Kidney (tissue), 14 donors: ENCODE measurements around the gene RBM6. TPM values are rescaled to one million over a fixed set of nuclear protein-coding genes. Genes with fewer than 3 reads are reported as not detected.
"Not testable (repeated sequence)": the region's sequence is repeated elsewhere in the genome, so short reads cannot be mapped to it uniquely, and the experiment has no call there.

ENCODE experiments used
- DNase-seq, 5 donors: peaks; one replicate each; pipeline ENCODE4 v3.0.0-alpha.2; 2013 to 2020
- FAIRE-seq: peaks from 2 replicates; lab custom pipeline; 2012; peaks lifted over from hg19 to GRCh38; lab: Jason Lieb, UNC
- H3K27ac ChIP-seq, 2 donors: one replicate each; pipeline ENCODE4 v1.7.0; 2013; ENCODE audit warnings: low read depth in 2 of 2, low read length in 2 of 2, inconsistent platforms in 1 of 2
- H3K27me3 ChIP-seq: one replicate; pipeline ENCODE4 v1.7.1; 2013; ENCODE audit warnings: low read length, inconsistent platforms; ENCODE audit not compliant: control insufficient read depth, insufficient read depth
- H3K36me3 ChIP-seq, 3 donors: one replicate each; pipeline versions ENCODE4 v1.7.0 to v1.7.1; 2013; ENCODE audit warnings: low read length in 3 of 3, control low read depth in 1 of 3, inconsistent platforms in 1 of 3; ENCODE audit not compliant: insufficient read depth in 3 of 3, control insufficient read depth in 2 of 3
- H3K4me1 ChIP-seq, 3 donors: one replicate each; pipeline versions ENCODE4 v1.7.0 to v1.7.1; 2013; ENCODE audit warnings: low read length in 3 of 3, inconsistent platforms in 1 of 3, low read depth in 1 of 3; ENCODE audit not compliant: control insufficient read depth in 2 of 3, insufficient read depth in 2 of 3
- H3K4me3 ChIP-seq, 3 donors: one replicate each; pipeline versions ENCODE4 v1.7.0 to v1.8.1; 2013; ENCODE audit warnings: low read length in 3 of 3, control low read depth in 1 of 3, inconsistent platforms in 1 of 3
- H3K9ac ChIP-seq, 3 donors: one replicate each; pipeline versions ENCODE4 v1.7.0 to v1.7.1; 2013; ENCODE audit warnings: low read length in 3 of 3, control low read depth in 1 of 3, inconsistent platforms in 1 of 3
- H3K9me3 ChIP-seq, 3 donors: one replicate each; pipeline versions ENCODE4 v1.7.0 to v1.7.1; 2013; ENCODE audit warnings: low read length in 3 of 3, control low read depth in 1 of 3, inconsistent platforms in 1 of 3; ENCODE audit not compliant: control insufficient read depth in 2 of 3, insufficient read depth in 1 of 3
- CTCF ChIP-seq: IDR thresholded peaks from 3 replicates; pipeline ENCODE4 v1.5.1; 2012; ENCODE audit warnings: mild to moderate bottlenecking, moderate library complexity, borderline replicate concordance; ENCODE audit not compliant: insufficient read depth; ENCODE audit errors: extremely low read depth
- intact Hi-C: fragments of 100-400 bp; cut with DNase I; formaldehyde crosslinking; loops from one replicate; pipeline ENCODE4 v1.11.1; 2022
- polyA plus RNA-seq: library from polyadenylated mRNA; stranded (reverse); fragments of 350-450 nt; fragmentation: Illumina TruSeq; extraction: RNeasy Lipid Tissue Mini Kit (QIAGEN cat#74804); gene quantifications from one replicate; pipeline ENCODE4 v1.2.3, GENCODE V29; 2014; ENCODE audit warnings: low read depth, low replicate concordance; ENCODE audit not compliant: insufficient read depth
- total RNA-seq: library from RNA; stranded (reverse); fragmentation: NEBNext Ultra II Directional; extraction: Animal tissue kit (Norgen Biotek cat#: 25700); gene quantifications from one replicate; pipeline ENCODE4 v1.2.1, GENCODE V29; 2021
- donor health status: control.
- donor health status: control.
- donor health status: control.
- donor health status: control.
- donor health status: control.
- donor health status: DM: yes; HTN: yes; CAD: no.
- donor health status: Normal renal cell carcinoma (clear cell type).

The RBM6 gene
- total and polyA plus RNA-seq, 2 donors from 2014 or later = 72.0 to 90.0 TPM

GRCh38 chr3:50078091-50078490 is 138.1 kb downstream of the RBM6 start:
- H3K36me3 ChIP-seq = peaks cover 0 to 27% (median 13%) of the 10 kb centered on the region in 3 donors
- no peak overlapping the region for H3K4me3 ChIP-seq
- H3K9ac ChIP-seq = no peak overlapping the region
- DNase-seq (no peak), FAIRE-seq (no peak)
- intact Hi-C loops = no loop called here
- no peaks in the 10 kb centered on the region for H3K4me1 ChIP-seq
- no peaks in the 10 kb centered on the region for H3K27me3 ChIP-seq
- H3K9me3 ChIP-seq = no peaks in the 10 kb centered on the region
- TF ChIP-seq CTCF = no peak
- H3K27ac ChIP-seq = no peak overlapping the region

GRCh38 chr3:50078622-50079021 is 138.7 kb downstream of the RBM6 start:
- Histone ChIP-seq H3K4me3 (no peak overlapping the region), H3K9ac (no peak overlapping the region), H3K27ac (no peak overlapping the region), H3K27me3 (no peaks in the 10 kb centered on the region), H3K9me3 (no peaks in the 10 kb centered on the region), H3K36me3 (peaks cover 0 to 22% (median 10%) of the 10 kb centered on the region in 3 donors), H3K4me1 (no peaks in the 10 kb centered on the region)
- FAIRE-seq (no peak), DNase-seq (peak in 1 of 5 donors; percentile 3)
- TF ChIP-seq CTCF = no peak
- intact Hi-C loops = no loop called here

GRCh38 chr3:50084951-50085350 is 145.0 kb downstream of the RBM6 start:
- DNase-seq, intact Hi-C loops, H3K4me1 ChIP-seq, H3K36me3 ChIP-seq, FAIRE-seq, H3K27me3 ChIP-seq, H3K9ac ChIP-seq, H3K9me3 ChIP-seq, H3K27ac ChIP-seq, H3K4me3 ChIP-seq: not testable (repeated sequence)

- intact Hi-C loops = no loop called here
- Histone ChIP-seq H3K36me3 (peaks cover 10 to 34% (median 23%) of the 10 kb centered on the region in 3 donors), H3K9me3 (no peaks in the 10 kb centered on the region), H3K9ac (peak within 1 kb of the TSS; percentile 95 to 100 (median 99)), H3K4me3 (peak within 1 kb of the TSS; percentile 94 to 100 (median 98)), H3K4me1 (peaks cover 0 to 12% (median 10%) of the 10 kb centered on the region in 3 donors), H3K27me3 (no peaks in the 10 kb centered on the region), H3K27ac (peak within 1 kb of the TSS; percentile 96)
- no peak for TF ChIP-seq CTCF
- peak; percentile 92 to 97 (median 94) for DNase-seq
- FAIRE-seq = peak; percentile 60
Measured at GRCh38 chr3:50088725-50089608, 149.0 kb downstream of the RBM6 start, which contains the start of gene RBM5. RBM5 (plus strand) TSS chr3:50088919; CDS start chr3:50090435, 1,516 bp downstream.
